Bronchial epithelial cell (primary cell): Measurements from ENCODE around the gene PARP8. TPM values are rescaled to one million over a fixed set of nuclear protein-coding genes. Genes with fewer than 3 reads are reported as not detected.

Experiments
- DNase-seq: peaks from one replicate; pipeline ENCODE4 v3.0.0-alpha.2; 2010; ENCODE audit warnings: low read depth
- FAIRE-seq: peaks from 2 replicates; lab custom pipeline; 2011; peaks lifted over from hg19 to GRCh38; lab: Jason Lieb, UNC
- H3K27me3 ChIP-seq: 2 replicates; pipeline ENCODE4 v1.5.1; 2011; ENCODE audit warnings: low read length; ENCODE audit not compliant: control insufficient read depth, insufficient read depth
- H3K36me3 ChIP-seq: 2 replicates; pipeline ENCODE4 v1.5.1; 2011; ENCODE audit warnings: low read length; ENCODE audit not compliant: control insufficient read depth, insufficient read depth
- H3K4me3 ChIP-seq: 2 replicates; pipeline ENCODE4 v1.5.1; 2011; ENCODE audit warnings: mild to moderate bottlenecking, low read depth, low read length, control low read depth
- total RNA-seq: library from RNA; depleted of rRNA; stranded (reverse); fragments of >200 nt; gene quantifications from 2 replicates; pipeline ENCODE4 v1.2.1, GENCODE V29; 2014
- TF ChIP-seq, protein P1 (sequence below): IDR thresholded peaks from 2 replicates; pipeline ENCODE4 v1.5.1; 2011; ENCODE audit warnings: mild to moderate bottlenecking, moderate library complexity, low read length, control low read depth, inconsistent platforms; ENCODE audit not compliant: insufficient read depth, severe bottlenecking

The PARP8 gene
- total RNA-seq, 1 donor from 2014 or later, result 14.5 TPM

GRCh38 chr5:50864466-50864865 is 198.0 kb downstream of the PARP8 start:
- Histone ChIP-seq H3K4me3 (no peak overlapping the region), H3K27me3 (no peaks in the 10 kb centered on the region), H3K36me3 (no peaks in the 10 kb centered on the region)
- no peak for FAIRE-seq
- no peak for DNase-seq
- TF ChIP-seq, protein P1, sequence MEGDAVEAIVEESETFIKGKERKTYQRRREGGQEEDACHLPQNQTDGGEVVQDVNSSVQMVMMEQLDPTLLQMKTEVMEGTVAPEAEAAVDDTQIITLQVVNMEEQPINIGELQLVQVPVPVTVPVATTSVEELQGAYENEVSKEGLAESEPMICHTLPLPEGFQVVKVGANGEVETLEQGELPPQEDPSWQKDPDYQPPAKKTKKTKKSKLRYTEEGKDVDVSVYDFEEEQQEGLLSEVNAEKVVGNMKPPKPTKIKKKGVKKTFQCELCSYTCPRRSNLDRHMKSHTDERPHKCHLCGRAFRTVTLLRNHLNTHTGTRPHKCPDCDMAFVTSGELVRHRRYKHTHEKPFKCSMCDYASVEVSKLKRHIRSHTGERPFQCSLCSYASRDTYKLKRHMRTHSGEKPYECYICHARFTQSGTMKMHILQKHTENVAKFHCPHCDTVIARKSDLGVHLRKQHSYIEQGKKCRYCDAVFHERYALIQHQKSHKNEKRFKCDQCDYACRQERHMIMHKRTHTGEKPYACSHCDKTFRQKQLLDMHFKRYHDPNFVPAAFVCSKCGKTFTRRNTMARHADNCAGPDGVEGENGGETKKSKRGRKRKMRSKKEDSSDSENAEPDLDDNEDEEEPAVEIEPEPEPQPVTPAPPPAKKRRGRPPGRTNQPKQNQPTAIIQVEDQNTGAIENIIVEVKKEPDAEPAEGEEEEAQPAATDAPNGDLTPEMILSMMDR, result no peak

GRCh38 chr5:50866415-50866814 is 200.0 kb downstream of the PARP8 start:
- H3K27me3 ChIP-seq, result no peaks in the 10 kb centered on the region
- H3K36me3 ChIP-seq, result no peaks in the 10 kb centered on the region
- H3K4me3 ChIP-seq, result no peak overlapping the region
- no peak for DNase-seq
- TF ChIP-seq, protein P1, result no peak
- FAIRE-seq, result no peak

DNA sequence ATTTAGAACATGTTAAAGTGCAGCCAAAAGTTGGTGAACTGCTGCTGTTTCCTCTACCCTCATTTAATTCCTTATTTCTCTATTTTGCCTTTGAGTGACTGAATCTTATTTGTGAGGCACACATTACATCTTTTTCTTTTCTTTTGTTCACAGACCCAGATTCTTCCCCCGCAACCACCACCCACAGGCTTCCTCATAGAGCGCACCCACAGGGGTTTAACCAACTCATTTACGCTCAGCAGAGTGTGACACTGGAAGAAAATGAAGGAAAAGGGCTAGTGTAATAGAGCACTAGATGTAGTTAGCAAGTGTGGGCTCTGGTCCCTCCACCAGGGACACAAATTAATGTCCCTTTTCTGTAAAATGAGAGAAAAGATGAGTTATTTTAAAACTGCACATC is 200.7 kb downstream of the PARP8 start:
- no peaks in the 10 kb centered on the region for H3K27me3 ChIP-seq
- H3K36me3 ChIP-seq, result no peaks in the 10 kb centered on the region
- no peak for FAIRE-seq
- no peak for DNase-seq
- H3K4me3 ChIP-seq, result no peak overlapping the region
- TF ChIP-seq, protein P1, result no peak

- Histone ChIP-seq H3K27me3 (no peaks in the 10 kb centered on the region), H3K4me3 (no peak overlapping the region), H3K36me3 (no peaks in the 10 kb centered on the region)
- no peak for DNase-seq
- no peak for FAIRE-seq
- TF ChIP-seq, protein P1, result no peak
Measured at GRCh38 chr5:50873595-50874277, 207.3 kb downstream of the PARP8 start.

DNA sequence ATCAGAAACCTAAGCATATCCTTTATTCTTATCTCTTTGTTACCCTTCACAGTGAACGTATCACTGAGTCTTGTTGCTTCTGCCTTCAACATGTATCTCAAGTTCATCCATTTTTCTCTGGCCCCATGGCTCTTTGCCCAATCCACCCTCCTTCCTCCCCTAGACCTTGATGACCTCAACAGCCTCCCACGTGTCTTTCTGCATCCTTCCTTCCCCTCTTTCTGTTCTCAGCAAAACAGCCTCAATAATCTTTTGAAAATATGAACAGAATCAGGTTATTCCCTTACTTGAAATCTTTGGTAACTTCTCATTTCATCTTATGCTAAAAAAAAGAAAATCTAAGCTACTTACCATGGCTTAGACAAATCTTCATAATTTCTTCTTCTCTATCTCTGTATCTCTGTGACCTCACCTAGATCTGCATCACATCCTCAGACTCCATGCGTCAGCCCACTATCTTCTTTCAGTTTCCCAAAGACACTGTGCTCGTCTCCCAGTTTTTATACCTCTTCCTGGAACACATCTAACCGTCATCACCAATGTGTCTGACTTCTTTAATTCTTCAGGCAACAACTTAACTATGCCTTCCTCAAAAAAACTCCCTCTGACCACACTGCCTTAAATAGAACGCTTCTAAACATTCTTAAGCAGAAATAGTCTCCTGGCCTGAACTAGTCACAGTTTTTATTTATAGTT is 208.0 kb downstream of the PARP8 start:
- Histone ChIP-seq H3K27me3 (no peaks in the 10 kb centered on the region), H3K4me3 (no peak overlapping the region), H3K36me3 (no peaks in the 10 kb centered on the region)
- DNase-seq (no peak), FAIRE-seq (no peak)
- TF ChIP-seq, protein P1, result no peak
